Panc1 (cell line): Measurements from ENCODE around the gene PELI2. TPM values are rescaled to one million over a fixed set of nuclear protein-coding genes. Genes with fewer than 3 reads are reported as not detected.
"Not testable (repeated sequence)": the region's sequence is repeated elsewhere in the genome, so short reads cannot be mapped to it uniquely, and the experiment has no call there.

Experiments used
- ATAC-seq: fragments of 200-7000 bp; cut with Tn5 transposase; 2 replicates; pipeline ENCODE4 v1.9.1; 2020; ENCODE audit warnings: mild to moderate bottlenecking, moderate library complexity
- BruUV-seq: library from RNA; stranded (reverse); fragments of 400-500 nt; replicated peaks from 2 replicates; lab custom pipeline; 2021; lab: Mats Ljungman, UMichigan
- CTCF ChIA-PET: fragments of 300-600 bp; sonication (Branson Sonifier 250); formaldehyde crosslinking; loops from one replicate; lab custom pipeline; 2022; ENCODE audit warnings: antibody characterized with exemption; lab: Charles Lee
- POLR2A ChIA-PET: fragments of 300-600 bp; sonication (Branson Sonifier 250); formaldehyde crosslinking; loops from one replicate; lab custom pipeline; 2022; ENCODE audit warnings: antibody characterized with exemption; lab: Charles Lee
- DNase-seq: peaks from one replicate; pipeline ENCODE4 v3.0.0-alpha.2; 2010; ENCODE audit warnings: low read depth, low spot score
- H3K27ac ChIP-seq: 2 replicates; pipeline ENCODE4 v1.5.1; 2011; ENCODE audit warnings: mild to moderate bottlenecking, low read length, inconsistent platforms
- H3K27me3 ChIP-seq: fragments of 200-500 bp; sonication (Bioruptor generic); 2 replicates; pipeline ENCODE4 v1.6.0; 2014; ENCODE audit warnings: low read length, inconsistent platforms; ENCODE audit not compliant: control insufficient read depth, insufficient read depth
- H3K36me3 ChIP-seq: fragments of 200-500 bp; sonication (Bioruptor generic); 2 replicates; pipeline ENCODE4 v1.5.1; 2014; ENCODE audit warnings: inconsistent platforms, mild to moderate bottlenecking, low read length, moderate library complexity; ENCODE audit not compliant: control insufficient read depth, insufficient read depth
- H3K4me1 ChIP-seq: 2 replicates; pipeline ENCODE4 v1.5.1; 2011; ENCODE audit warnings: inconsistent platforms, mild to moderate bottlenecking, low read length, moderate library complexity; ENCODE audit not compliant: control insufficient read depth, insufficient read depth
- H3K4me3 ChIP-seq, 2 experiments: 2 replicates each; pipeline ENCODE4 v1.5.1; 2011 to 2012; ENCODE audit warnings: low read depth in 2 of 2, low read length in 2 of 2, mild to moderate bottlenecking in 2 of 2, inconsistent platforms in 1 of 2, moderate library complexity in 1 of 2
- H3K9me3 ChIP-seq: fragments of 200-500 bp; sonication (Bioruptor generic); 2 replicates; pipeline ENCODE4 v1.5.1; 2014; ENCODE audit warnings: low read depth, mild to moderate bottlenecking, inconsistent platforms, low read length, moderate library complexity; ENCODE audit not compliant: control insufficient read depth, insufficient read depth
- CTCF ChIP-seq: fragments of 450-650 bp; IDR thresholded peaks from 2 replicates; pipeline ENCODE4 v1.5.1; 2017; ENCODE audit warnings: mild to moderate bottlenecking
- POLR2AphosphoS5 ChIP-seq: IDR thresholded peaks from 2 replicates; pipeline ENCODE4 v1.6.1; 2012; ENCODE audit warnings: mild to moderate bottlenecking, low read depth, low read length, moderate library complexity
- REST ChIP-seq, 2 experiments: IDR thresholded peaks; 2 replicates each; pipeline ENCODE4 v1.6.1; 2011 to 2012; ENCODE audit warnings: low read depth in 2 of 2, control low read depth in 1 of 2, low read length in 1 of 2, mild to moderate bottlenecking in 1 of 2, moderate library complexity in 1 of 2; ENCODE audit not compliant: insufficient read depth in 1 of 2
- SIN3A ChIP-seq: IDR thresholded peaks from 2 replicates; pipeline ENCODE4 v1.6.1; 2012; ENCODE audit warnings: low read depth, mild to moderate bottlenecking, low read length, moderate library complexity, borderline replicate concordance; ENCODE audit not compliant: insufficient read depth
- TCF7L2 ChIP-seq: IDR thresholded peaks from 2 replicates; pipeline ENCODE4 v1.6.1; 2011; ENCODE audit warnings: mild to moderate bottlenecking, low read depth, low read length, inconsistent platforms
- in situ Hi-C: cut with HindIII; loops from 2 replicates; pipeline ENCODE4 v1.10.0; 2016; ENCODE audit warnings: low sequenced_read_pairs, low pct_unique_long_range_greater_than_20kb
- intact Hi-C: fragments of 100-400 bp; cut with micrococcal nuclease; formaldehyde crosslinking; loops from one replicate; pipeline ENCODE4 v1.10.0; 2022; ENCODE audit not compliant: unreplicated experiment
- total RNA-seq: library from RNA; stranded (reverse); gene quantifications from one replicate; pipeline ENCODE4 v1.2.1, GENCODE V29; 2021; ENCODE audit not compliant: unreplicated experiment

PELI2 gene
- total RNA-seq, 1 experiment from 2014 or later: 0.28 TPM

GRCh38 chr14:56166579-56166978, 48.4 kb downstream of the PELI2 start:
- H3K27me3 ChIP-seq, intact Hi-C loops, DNase-seq, CTCF ChIA-PET, POLR2A ChIA-PET, H3K9me3 ChIP-seq, in situ Hi-C loops, BruUV-seq, H3K27ac ChIP-seq, ATAC-seq, H3K4me1 ChIP-seq, H3K36me3 ChIP-seq, H3K4me3 ChIP-seq: not testable (repeated sequence)

- ATAC-seq (no peak), DNase-seq (no peak)
- ChIA-PET POLR2A (no interaction called here), CTCF (no interaction called here)
- Histone ChIP-seq H3K4me1 (no peaks in the 10 kb centered on the region), H3K27me3 (no peaks in the 10 kb centered on the region), H3K36me3 (no peaks in the 10 kb centered on the region), H3K9me3 (no peaks in the 10 kb centered on the region), H3K4me3 (no peak overlapping the region), H3K27ac (no peak overlapping the region)
- no TSS peak for BruUV-seq
- intact Hi-C loops (no loop called here), in situ Hi-C loops (no loop called here)
- TF ChIP-seq REST (IDR thresholded peaks at IDR 0.05; ENCODE audit: insufficient read depth in 1 of 2, low read depth in 2 of 2, low read length in 1 of 2) (no peak), SIN3A (no peak), TCF7L2 (no peak), CTCF (no peak), POLR2AphosphoS5 (no peak)
Observed at GRCh38 chr14:56168007-56168616, 49.9 kb downstream of the PELI2 start.

GRCh38 chr14:56170028-56170427, 51.8 kb downstream of the PELI2 start:
- intact Hi-C loops: no loop called here
- Histone ChIP-seq H3K4me1 (no peaks in the 10 kb centered on the region), H3K27me3 (no peaks in the 10 kb centered on the region), H3K36me3 (no peaks in the 10 kb centered on the region), H3K9me3 (no peaks in the 10 kb centered on the region), H3K4me3 (no peak overlapping the region), H3K27ac (no peak overlapping the region)
- BruUV-seq: no TSS peak
- no peak for TF ChIP-seq REST (IDR thresholded peaks at IDR 0.05; ENCODE audit: insufficient read depth in 1 of 2, low read depth in 2 of 2, low read length in 1 of 2)
- TF ChIP-seq POLR2AphosphoS5: no peak
- no peak for TF ChIP-seq CTCF
- no peak for TF ChIP-seq TCF7L2
- TF ChIP-seq SIN3A: no peak
- DNase-seq (no peak), ATAC-seq (no peak)
- CTCF ChIA-PET: no interaction called here
- in situ Hi-C loops: no loop called here
- POLR2A ChIA-PET: no interaction called here
